ENCODE results near the gene THRA. TPM values are rescaled to one million over a fixed set of nuclear protein-coding genes. Genes with fewer than 3 reads are reported as not detected.
A peak's percentile ranks its signal among the peaks of the same experiment; 100 is the strongest.

Gene THRA
- total RNA-seq, 1 donor from 2014 or later, result 22.0 TPM

DNA sequence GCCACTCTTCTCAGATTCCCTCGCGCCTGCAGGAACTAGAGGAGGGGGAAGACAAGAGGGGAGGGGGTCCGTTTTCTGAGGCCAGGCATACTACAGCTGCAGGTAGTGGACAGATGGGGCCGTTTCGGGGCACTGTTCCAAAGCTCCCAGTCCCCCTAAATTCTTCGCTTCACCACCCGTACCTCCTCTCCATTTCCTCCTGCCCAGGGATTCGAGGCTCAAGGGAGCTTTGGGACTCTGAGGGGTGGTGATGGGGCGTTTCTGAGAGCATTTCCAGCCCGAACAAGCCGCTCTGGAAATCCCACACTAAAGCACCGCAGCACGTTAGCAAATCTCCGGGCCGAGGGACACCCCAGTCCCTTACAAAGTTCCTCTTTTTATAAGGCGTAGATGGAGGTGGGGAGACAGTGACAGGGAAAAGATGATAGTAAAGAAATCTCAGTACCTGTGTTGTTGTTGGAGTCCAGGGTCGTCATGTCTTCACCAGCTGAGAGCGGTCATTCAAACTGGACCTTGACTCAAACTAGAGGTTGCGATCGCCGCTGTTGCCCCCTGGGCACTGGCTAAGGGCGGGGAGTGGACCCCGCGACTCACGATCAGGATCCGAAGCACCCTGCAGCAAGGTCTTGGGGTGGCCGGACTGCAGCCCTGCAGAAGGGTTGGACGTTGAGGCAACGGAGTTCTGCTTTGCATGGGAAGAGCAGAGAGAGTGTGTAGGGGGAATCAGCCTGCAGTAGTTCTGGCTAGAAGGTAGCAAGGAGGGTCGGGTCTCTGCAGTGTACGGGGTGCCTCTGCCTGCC is 37.1 kb downstream of the THRA start:
- no peak for DNase-seq (ENCODE audit: low read depth)

DNA sequence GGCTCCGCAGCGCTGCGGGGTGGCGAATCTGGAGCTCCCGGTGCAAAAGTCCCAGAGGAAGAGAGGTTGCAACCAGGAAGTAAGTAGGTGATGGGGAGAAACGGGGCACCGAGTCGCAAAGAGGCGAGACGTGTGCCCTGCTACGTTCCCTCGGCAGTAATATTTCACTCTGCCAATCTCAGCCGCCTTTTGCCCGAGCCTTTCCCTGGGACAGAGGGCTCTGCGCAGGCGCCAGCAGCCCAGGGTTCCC is 37.6 kb downstream of the THRA start, which contains the start of gene NR1D1:
Gene NR1D1, minus strand, starts transcription at position 171 of the 250 bp plus-strand sequence. CDS start 495 bp downstream, outside the sequence.
- no peak for DNase-seq (ENCODE audit: low read depth)

DNA sequence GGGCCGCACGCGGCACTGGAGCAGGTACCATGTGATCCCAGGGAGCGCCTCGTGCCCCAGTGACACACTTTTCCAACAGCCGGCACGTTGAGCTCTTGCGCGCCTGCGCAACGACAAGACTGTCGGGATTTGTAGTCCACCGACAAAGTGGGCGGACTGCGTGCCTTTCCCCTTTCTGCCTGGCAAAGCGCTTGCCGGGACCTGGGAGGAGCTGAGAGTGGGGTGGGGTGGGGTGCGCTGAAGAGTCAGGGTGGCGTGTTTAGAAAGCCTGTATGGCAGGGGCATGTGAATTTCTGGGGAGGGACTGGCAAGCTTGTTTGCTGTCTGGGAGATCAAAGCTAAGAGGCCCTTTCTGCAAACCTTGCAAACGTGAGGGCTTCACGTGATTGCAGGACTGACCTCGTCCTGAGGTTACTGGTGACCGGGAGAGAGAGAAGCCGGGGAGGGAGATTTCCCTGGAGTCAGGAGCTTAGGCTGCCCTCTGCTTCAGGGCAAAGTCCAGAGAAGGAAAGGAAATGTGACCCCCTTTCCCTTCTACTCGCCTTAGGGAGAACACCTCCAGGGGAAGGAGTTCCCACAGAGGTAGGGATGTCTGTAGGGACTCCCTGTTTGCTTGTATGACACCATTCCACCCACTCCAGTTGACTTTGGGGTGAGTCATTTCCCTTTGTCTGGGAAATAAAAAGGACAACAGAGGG is 38.1 kb downstream of the THRA start:
- DNase-seq (ENCODE audit: low read depth), result peak; percentile 96

DNA sequence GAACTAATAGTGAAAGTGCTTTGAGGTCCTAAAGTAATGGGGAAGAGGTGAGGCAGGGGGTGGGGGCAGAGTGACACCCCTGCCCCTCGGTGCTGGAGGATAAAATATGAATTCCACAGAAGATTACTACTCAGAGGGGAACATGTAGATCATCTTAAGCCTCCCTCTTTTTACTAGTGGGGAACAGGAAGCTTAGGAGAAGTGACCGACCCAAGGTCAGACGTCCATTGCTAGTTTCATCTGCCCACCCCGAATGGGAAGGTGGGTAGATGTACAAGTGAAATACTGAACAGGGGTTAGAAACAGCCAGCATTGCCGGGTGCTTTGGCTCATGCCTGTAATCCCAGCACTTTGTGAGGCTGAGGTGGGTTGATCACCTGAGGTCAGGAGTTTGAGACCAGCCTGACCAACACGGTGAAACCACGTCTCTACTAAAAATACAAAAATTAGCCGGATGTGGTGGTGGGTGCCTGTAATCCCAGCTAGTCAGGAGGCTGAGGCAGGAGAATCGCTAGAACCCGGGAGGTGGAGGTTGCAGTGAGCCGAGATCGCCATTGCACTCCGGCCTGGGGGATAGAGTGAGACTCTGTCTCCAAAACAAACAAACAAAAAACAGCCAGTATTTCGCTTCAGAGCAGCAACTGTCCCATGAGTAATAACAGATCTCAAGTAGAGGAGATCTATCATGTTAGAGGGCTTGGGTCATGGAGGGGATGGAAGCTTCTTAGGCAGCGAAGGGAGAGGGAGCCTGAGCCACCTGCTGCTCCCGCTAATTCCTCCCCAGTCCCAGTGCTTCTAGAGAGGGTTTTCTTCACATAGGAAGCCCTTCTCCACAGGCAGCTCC is 38.8 kb downstream of the THRA start:
- DNase-seq (ENCODE audit: low read depth), result no peak

DNA sequence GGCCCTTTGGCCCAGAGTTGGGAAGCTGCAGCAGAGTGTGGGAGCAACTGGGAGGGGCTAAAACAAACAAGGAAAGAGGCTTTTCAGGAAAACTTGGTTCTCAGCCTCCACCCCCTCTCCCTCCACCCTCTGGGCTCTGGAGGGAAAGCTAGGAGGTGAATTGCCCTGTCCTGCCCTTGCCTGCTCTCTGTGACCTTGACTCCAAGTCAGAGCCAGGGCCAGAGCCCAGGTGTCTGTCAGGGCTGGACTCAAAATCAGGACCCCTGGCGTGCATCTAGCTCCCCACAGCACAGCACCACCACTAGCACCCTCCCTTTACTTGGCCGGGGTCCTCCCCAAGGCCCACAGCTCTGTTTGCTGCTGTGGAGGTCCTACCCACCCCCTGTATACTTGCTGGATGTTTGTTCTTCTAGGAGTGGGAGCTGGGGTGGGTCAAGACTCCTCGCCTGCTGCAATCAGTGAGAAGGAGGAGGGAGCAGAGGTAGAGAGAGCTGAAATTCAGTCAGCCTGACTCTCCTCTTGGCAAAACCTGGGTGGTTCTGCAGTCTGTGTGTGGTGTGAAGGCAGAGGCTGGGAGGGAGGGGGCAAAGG is 40.4 kb downstream of the THRA start:
- DNase-seq (ENCODE audit: low read depth), result no peak

DNA sequence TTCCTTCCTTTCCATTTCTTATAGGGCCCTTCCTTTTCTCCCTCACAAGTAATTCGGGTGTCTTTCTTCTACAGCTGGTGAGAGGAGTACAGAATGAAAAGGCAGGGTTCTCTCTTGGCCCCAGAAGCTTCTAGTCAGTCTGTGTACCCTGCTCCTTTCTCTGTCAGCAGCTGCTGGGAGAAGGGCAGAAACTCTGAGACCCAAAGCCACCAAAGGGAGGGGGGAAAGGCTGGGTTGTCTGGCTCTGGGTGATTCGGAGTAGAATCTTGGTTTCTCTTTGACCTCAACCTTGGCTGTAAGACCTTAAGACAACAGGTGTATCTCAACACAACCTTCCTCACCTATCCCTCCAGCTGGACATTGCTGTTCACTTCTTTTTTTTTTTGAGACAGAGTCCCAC is 40.9 kb downstream of the THRA start:
- no peak for DNase-seq (ENCODE audit: low read depth)

DNA sequence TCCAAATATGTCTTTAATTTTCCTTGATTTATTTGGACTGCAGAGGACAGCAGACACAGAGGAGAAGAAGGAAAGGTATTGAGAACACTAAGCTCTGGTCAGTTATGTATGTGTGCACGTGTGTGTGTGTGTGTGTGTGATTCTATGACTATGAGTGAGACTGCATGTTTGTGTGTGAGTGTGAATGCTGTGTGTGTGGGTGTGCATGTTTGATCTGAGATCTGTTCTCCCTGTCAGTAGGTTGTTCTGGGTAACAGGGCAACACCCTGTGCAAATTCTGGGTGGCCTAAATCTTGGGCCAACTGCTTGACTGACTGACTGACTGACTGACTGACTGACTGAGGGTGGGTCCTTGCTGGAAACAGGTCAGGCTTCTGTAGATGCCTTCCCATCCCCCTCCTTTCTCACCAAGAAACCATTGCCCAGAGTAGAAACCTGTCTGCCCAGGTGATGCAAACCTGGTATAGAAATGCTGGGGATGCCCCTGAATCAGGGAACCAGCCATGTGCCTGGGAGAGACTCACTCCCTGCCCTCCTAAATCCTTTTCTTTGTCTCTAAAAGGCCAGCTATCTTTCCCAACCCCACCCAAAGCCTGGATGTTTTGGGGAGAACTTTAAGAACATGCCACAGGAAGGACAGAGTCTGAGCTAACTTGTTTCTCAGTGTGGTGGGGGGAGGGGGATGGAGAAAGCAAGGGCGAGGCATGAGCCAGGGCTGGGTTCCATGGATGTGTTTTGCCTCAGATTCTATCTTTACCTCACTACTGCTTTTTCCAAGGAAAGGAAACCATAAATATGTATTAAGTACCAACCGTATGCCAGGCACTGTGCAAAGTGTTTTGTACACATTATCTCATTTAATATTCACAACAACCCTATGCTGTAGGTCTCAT is 42.1 kb downstream of the THRA start:
- DNase-seq (ENCODE audit: low read depth), result no peak

DNA sequence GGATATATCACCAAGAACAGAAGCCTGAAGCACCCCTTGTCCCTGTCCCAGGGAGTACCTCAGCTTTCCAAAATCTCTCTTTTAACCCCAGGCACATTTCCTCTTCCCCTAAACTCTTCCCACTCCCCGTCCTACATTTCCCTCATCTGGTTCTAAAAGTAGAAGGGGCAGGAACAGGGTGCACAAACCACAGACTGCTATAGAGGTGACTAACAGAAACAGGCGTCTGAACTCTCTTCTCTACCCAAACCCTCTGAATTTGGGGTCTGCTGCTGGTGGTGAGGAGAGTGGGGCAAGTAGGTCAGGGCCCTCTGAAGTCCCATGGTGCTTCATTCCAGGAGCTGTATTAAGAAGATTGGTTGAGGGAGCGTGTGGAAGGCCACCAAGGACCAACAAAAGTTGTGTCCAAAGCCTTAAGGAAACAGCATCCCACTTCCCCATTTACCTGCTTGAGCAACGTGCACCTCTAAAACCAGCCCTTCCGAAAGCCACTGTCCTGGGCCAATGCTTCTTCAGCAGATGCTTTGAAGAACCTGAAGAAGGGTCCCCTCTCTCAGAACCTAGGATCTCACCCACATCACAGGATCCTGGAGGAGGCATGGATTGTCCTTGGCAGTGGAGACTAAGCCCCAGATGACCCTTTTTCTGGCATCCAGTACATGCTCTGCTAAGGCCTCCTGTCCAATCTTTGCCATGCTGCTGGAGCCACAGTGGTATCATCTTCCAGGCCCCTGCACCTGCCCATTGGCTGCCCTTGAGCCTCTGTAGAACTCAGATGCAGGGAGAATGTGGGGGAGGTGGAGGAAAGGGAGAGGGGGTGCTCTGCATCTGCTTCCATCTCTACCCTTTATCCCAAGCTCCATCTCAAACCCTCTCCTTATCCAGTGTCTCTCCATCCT is 43.3 kb downstream of the THRA start:
- DNase-seq (ENCODE audit: low read depth), result no peak

DNA sequence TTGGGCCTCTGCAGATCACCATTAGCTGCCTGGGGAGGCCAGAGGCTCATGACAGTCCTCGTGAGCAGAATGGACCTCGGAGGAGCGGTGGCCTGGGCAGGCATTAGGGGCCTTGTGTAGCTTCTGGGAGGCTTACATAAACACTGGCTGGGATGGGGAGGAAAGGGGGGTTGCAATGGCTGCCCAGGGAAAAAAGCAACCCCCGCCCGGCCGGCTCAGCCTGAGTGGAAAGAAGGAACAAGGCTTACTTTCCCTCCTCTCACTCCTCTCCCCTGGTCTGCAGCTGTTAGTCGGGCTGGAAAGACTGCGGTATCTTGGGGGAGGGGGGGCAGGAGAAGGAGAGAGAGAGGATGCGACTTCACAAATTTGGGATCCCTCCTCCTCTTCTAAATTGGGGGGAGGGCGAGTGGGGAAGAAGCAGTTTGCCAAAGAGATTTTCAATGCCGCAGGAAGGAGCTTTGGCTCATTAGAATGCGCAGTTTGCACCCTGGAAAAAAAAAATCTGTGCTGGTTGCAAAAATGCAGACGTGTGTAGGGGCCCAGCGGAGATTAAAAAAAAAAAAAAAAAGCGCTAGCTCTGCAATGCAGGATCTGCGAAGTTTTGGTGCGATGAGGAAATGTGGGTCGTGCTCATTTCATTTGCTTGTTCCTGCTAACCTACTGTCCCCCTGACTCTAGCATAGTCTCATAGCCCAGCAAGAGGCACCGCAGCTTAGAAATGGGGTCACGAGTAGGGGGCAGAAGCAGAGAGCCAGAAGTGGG is 44.2 kb downstream of the THRA start:
- no peak for DNase-seq (ENCODE audit: low read depth)

DNA sequence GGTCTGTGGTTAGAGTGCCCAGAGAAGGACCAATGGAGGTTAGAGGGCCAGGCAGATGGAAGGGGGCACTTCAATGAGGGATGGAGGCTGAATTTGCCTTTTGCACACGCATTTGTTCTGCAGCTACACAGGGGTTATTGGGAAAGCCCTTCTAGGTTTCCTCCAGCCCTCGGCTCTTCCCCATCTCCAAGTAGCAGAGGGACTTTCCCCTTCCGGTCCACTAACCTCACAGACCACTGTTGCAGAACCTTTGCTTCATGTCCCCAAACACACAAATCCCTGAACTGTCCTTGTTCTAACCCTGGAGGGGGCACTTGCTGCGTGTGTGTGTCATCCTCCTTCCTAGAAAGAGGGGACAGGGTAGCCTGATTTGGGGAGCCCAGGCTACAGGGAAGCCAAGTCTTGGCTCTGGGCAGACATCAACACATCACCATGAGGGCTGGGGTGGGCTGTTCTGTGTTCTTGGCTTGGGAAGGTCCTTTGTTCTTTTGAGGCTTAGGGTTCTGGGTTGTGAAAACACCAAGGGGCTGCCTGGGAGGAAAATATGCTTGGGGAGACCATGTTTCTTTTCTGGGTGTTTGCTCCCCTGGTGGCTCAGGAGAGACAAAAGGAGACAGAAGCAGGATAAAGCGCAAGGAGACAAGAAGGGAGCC is 44.9 kb downstream of the THRA start:
- DNase-seq (ENCODE audit: low read depth), result peak; percentile 74

DNA sequence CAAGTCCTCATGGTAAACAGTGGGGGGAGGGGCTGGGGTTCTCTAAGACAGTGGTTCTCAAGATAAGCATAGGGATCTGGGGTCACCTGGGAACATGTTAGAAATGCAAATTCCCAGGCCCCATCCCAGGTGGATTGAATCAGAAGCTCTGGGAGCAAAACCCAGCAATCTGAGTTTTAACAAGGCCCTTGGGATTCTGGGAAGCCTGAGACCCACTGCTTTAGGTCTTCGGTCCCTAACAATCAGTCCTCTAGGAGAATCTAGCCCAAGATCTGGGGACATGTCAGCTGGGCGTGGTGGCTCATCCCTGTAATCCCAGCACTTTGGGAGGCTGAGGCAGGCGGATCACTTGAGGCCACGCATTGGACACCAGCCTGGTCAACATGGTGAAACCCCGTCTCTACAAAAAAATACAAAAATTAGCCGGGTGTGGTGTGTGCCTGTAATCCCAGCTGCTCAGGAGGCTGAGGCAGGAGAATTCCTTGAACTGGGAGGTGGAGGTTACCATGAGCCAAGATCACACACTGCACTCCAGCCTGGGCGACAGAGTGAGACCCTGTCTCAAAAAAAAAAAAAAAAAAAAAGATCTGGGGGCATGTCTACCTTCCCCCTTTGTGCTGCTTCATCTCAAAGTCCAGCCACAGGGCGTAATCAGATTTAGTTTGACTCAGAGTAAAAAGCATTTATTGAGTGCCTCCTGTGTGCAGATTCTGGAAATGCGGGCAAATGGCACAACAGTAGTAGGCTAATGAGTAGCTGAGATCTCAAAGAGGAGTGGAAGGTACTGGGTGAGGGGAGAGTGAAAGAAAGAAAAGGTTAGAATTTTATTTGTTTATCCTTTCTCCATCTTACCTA is 46.4 kb downstream of the THRA start:
- DNase-seq (ENCODE audit: low read depth), result no peak

DNA sequence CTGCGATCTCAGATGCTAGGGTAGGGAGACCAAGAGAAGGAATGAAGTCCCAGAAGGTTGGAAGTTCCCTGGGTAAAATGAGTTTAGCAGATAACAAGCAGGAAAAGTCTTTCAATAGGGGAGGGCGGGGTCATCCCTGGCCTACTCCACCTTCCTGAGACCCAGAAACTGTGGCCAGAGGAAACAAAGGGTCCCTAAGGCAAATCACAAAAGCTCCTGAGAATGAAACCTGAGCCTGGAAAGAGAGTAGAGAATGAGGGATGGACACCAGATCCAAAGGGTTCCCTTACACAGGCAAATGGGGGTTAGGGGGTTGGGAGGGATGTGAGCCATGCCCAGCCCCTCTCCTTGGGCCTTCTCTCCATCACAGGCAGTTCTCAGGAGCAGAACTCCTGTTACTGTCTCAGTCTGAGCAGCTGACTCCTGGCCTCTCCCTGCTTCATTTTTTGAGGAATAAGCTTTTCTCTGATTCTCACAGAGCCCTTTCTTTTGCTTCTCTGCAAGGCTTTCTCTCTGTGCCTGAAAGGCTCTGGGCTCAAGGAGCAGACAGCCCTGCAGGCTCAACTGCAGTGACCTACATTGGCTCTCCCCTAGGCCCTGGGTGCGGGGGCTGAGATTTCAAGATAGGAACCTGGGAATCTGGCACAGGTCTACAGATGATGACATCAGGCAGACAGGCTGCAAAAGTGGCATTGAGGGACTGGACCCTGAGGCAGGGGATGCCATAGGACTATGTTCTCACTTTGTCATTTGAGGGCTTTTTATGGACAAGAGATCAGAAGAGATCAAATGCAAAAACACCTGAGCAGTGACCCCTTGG is 47.5 kb downstream of the THRA start:
- no peak for DNase-seq (ENCODE audit: low read depth)

DNA sequence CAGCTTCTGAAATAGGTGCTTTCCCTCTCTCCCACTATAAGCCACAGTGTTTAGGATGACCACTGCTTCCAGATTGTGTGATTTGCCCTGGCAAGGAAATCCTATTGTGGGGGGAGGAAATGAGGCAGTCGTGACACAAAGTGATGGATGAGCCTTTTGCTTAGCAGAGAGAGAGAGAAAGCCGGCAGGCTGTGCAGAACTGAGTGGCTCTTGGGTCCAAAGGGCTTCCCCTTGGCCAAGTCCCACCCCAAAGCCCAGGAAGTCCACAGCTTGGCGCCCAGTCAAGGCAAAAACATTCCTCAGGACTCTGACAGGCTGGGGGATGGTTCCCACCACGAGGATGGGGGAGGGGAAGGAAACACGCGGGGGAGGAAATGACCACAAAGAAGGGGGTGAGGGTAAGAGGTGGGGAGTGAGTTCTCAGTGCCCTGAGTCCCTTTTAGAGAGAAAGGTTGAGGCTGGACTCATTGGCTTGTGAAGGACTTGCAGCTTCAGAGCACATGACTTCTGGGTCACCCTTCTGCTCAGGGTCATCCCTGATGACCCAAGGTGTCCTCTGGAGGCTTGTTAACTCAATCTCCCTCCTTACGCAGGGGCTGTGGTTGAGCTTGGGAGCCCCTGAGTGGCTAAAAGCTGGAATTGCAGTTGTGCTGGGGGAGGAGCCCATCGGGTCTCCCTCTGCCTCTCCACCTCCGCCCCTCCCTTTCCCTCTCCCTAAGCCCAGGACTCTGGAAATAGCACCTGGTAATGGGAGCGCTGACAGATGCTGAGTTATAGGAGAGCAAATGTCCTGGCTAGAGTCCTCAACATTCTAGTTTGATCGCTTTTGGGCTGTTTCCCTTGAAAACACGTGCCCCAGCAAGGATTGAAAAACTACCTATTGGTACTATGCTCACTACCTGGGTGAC is 48.7 kb downstream of the THRA start:
- DNase-seq (ENCODE audit: low read depth), result peak; percentile 91

DNA sequence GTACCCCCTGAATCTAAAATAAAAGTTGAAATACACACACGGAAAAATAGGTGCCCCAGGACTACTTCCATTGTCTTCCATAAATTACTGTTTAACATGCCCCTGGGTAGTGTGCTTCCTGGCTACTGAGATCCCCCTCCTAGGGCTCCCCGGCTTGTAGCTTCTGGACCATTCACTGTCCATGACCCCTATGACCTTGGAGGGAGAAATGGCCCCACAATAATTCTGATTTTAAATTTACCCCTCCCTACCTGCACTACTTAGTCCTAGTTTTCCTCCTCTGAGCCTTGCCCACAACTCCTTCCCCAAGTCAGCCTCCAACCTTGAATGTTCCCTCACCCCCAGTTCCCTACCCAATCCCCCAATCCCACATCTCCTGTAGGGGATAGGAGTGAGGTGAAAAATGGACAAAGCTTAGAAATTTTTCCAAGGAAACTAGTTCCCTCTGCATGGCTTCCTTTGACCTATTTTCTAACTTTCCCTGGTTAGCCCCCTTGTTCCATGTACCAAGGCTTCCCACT is 49.5 kb downstream of the THRA start:
- no peak for DNase-seq (ENCODE audit: low read depth)

DNA sequence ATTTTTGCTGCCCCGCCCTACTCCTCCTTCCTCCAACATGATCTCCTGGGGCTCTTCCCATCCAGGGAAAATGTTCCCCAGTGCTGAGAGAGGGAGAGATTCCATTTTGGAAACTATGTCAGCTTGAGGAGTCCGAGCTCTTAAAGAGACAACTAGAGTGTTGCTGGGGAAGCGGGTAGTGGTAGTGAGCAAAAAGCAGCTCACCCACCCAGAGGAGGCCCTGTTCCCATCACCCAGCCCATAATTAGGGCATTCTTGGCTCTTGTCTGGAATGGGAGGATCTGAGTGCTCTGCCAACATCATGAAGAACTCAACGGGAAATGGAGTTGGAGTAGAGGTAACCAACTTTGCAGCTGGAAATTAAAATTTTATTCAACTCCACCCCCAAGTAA is 49.9 kb downstream of the THRA start:
- no peak for DNase-seq (ENCODE audit: low read depth)
